H1 (cell line): ENCODE results near the gene DCDC1. TPM values are rescaled to one million over a fixed set of nuclear protein-coding genes. Genes with fewer than 3 reads are reported as not detected.

ENCODE experiments used
- CTCF ChIA-PET: fragments of 300-600 bp; sonication (Branson Sonifier 250); formaldehyde crosslinking; loops from one replicate; lab custom pipeline; 2021; ENCODE audit not compliant: partially characterized antibody; lab: Charles Lee
- POLR2A ChIA-PET: fragments of 300-600 bp; sonication (Branson Sonifier 250); formaldehyde crosslinking; loops from one replicate; lab custom pipeline; 2021; ENCODE audit warnings: inconsistent platforms; ENCODE audit not compliant: partially characterized antibody; lab: Charles Lee
- DNase-seq, 2 experiments: peaks; one replicate each; pipeline versions ENCODE4 v3.0.0 to v3.0.0-alpha.2; 2010 to 2022; ENCODE audit warnings: low spot score in 2 of 2, low read depth in 1 of 2, mixed read lengths in 1 of 2
- FAIRE-seq: peaks from 2 replicates; lab custom pipeline; 2011; peaks lifted over from hg19 to GRCh38; lab: Jason Lieb, UNC
- H2AFZ ChIP-seq: 2 replicates; pipeline ENCODE4 v1.8.1; 2012; ENCODE audit warnings: low read length, inconsistent platforms
- H2AK5ac ChIP-seq: 2 replicates; pipeline ENCODE4 v1.6.1; 2013; ENCODE audit warnings: low read depth, low read length
- H2BK120ac ChIP-seq: replicated peaks from 2 replicates; pipeline ENCODE3; 2013; ENCODE audit warnings: low read depth, low read length, inconsistent platforms
- H2BK12ac ChIP-seq: 2 replicates; pipeline ENCODE4 v1.6.1; 2013; ENCODE audit warnings: low read depth, low read length
- H2BK15ac ChIP-seq: 2 replicates; pipeline ENCODE4 v1.6.1; 2013; ENCODE audit warnings: low read length
- H2BK20ac ChIP-seq: 2 replicates; pipeline ENCODE4 v1.6.1; 2013; ENCODE audit warnings: low read length
- H2BK5ac ChIP-seq: 2 replicates; pipeline ENCODE4 v1.6.1; 2013; ENCODE audit warnings: low read depth, low read length
- H3K14ac ChIP-seq: 2 replicates; pipeline ENCODE4 v1.6.1; 2013; ENCODE audit warnings: inconsistent platforms; ENCODE audit not compliant: insufficient read length
- H3K18ac ChIP-seq: 2 replicates; pipeline ENCODE4 v1.6.1; 2013; ENCODE audit warnings: low read length; ENCODE audit errors: extremely low read depth
- H3K23ac ChIP-seq: 2 replicates; pipeline ENCODE4 v1.6.1; 2013; ENCODE audit warnings: inconsistent platforms; ENCODE audit not compliant: insufficient read length
- H3K23me2 ChIP-seq: 2 replicates; pipeline ENCODE4 v1.6.1; 2013; ENCODE audit warnings: low read depth, low read length
- H3K27ac ChIP-seq: 2 replicates; pipeline ENCODE4 v1.6.1; 2011; ENCODE audit warnings: low read depth, low read length, inconsistent platforms
- H3K27me3 ChIP-seq, 4 experiments: replicated peaks in 1 of 4; 1 replicate in 1 of 4; 2 replicates in 3 of 4; pipeline versions ENCODE4 v1.6.1 to v1.8.1; 2011 to 2013; ENCODE audit warnings: low read length in 3 of 4, mild to moderate bottlenecking in 3 of 4, inconsistent platforms in 2 of 4, mixed read lengths in 2 of 4, moderate library complexity in 1 of 4; ENCODE audit not compliant: control insufficient read depth in 3 of 4, insufficient read depth in 3 of 4; ENCODE audit errors: extremely low read depth in 1 of 4
- H3K36me3 ChIP-seq, 4 experiments: 2 replicates each; pipeline versions ENCODE4 v1.6.1 to v1.8.1; 2011 to 2013; ENCODE audit warnings: mild to moderate bottlenecking in 4 of 4, low read length in 3 of 4, moderate library complexity in 2 of 4, control low read depth in 1 of 4, inconsistent platforms in 1 of 4; ENCODE audit not compliant: insufficient read depth in 4 of 4, control insufficient read depth in 2 of 4
- H3K4ac ChIP-seq: replicated peaks from 2 replicates; pipeline ENCODE3; 2013; ENCODE audit warnings: low read length, low read depth, mixed read lengths, inconsistent platforms; ENCODE audit not compliant: insufficient read length
- H3K4me1 ChIP-seq, 4 experiments: replicated peaks in 1 of 4; 1 replicate in 1 of 4; 2 replicates in 3 of 4; pipeline versions ENCODE4 v1.6.1 to v1.8.1; 2011 to 2013; ENCODE audit warnings: low read length in 3 of 4, inconsistent platforms in 2 of 4, mixed read lengths in 1 of 4; ENCODE audit not compliant: insufficient read depth in 4 of 4, control insufficient read depth in 3 of 4
- H3K4me2 ChIP-seq, 2 experiments: 2 replicates each; pipeline versions ENCODE4 v1.6.1 to v1.8.1; 2011 to 2013; ENCODE audit warnings: low read depth in 2 of 2, low read length in 2 of 2, control low read depth in 1 of 2, inconsistent platforms in 1 of 2, mild to moderate bottlenecking in 1 of 2; ENCODE audit not compliant: insufficient read depth in 1 of 2
- H3K4me3 ChIP-seq, 4 experiments: fragments of 200-600, 300-600 bp in 1 of 4; sonication (generic), shearing (Covaris generic), sonication (Bioruptor Twin) in 1 of 4; 2 replicates each; pipeline versions ENCODE4 v1.5.1 to v1.8.1; 2011 to 2016; ENCODE audit warnings: low read length in 4 of 4, low read depth in 3 of 4, control low read depth in 2 of 4, inconsistent platforms in 2 of 4, mild to moderate bottlenecking in 2 of 4, mixed read lengths in 1 of 4, moderate library complexity in 1 of 4; ENCODE audit not compliant: insufficient read depth in 2 of 4; ENCODE audit errors: extremely low read depth in 1 of 4
- H3K56ac ChIP-seq: replicated peaks from 2 replicates; pipeline ENCODE3; 2013; ENCODE audit warnings: low read depth, mild to moderate bottlenecking, mixed read lengths, low read length, inconsistent platforms; ENCODE audit not compliant: insufficient read length
- H3K79me1 ChIP-seq: 2 replicates; pipeline ENCODE4 v1.6.1; 2013; ENCODE audit warnings: low read depth, low read length, control low read depth
- H3K79me2 ChIP-seq, 2 experiments: 2 replicates each; pipeline versions ENCODE4 v1.6.1 to v1.8.1; 2012 to 2013; ENCODE audit warnings: low read length in 2 of 2, mild to moderate bottlenecking in 2 of 2, inconsistent platforms in 1 of 2; ENCODE audit not compliant: insufficient read depth in 2 of 2, control insufficient read depth in 1 of 2
- H3K9ac ChIP-seq, 4 experiments: replicated peaks in 1 of 4; 1 replicate in 1 of 4; 2 replicates in 3 of 4; pipeline versions ENCODE4 v1.6.1 to v1.8.1; 2011 to 2013; ENCODE audit warnings: low read depth in 3 of 4, low read length in 3 of 4, control low read depth in 2 of 4, mild to moderate bottlenecking in 2 of 4, moderate library complexity in 2 of 4, inconsistent platforms in 1 of 4; ENCODE audit errors: extremely low read depth in 1 of 4
- H3K9me3 ChIP-seq, 2 experiments: 2 replicates each; pipeline versions ENCODE4 v1.6.1 to v1.8.1; 2012 to 2013; ENCODE audit warnings: mild to moderate bottlenecking in 2 of 2, moderate library complexity in 2 of 2, control low read depth in 1 of 2, inconsistent platforms in 1 of 2, low read depth in 1 of 2, low read length in 1 of 2, mixed read lengths in 1 of 2; ENCODE audit not compliant: insufficient read depth in 2 of 2
- H4K20me1 ChIP-seq, 2 experiments: replicated peaks in 1 of 2; 2 replicates each; pipeline versions ENCODE3 to v1.8.1; 2011 to 2013; ENCODE audit warnings: inconsistent platforms in 2 of 2, low read length in 2 of 2, mild to moderate bottlenecking in 1 of 2; ENCODE audit not compliant: insufficient read depth in 2 of 2, control insufficient read depth in 1 of 2
- H4K5ac ChIP-seq: 2 replicates; pipeline ENCODE4 v1.6.1; 2013; ENCODE audit warnings: low read length, low read depth, mixed read lengths, inconsistent platforms; ENCODE audit not compliant: insufficient read length
- H4K8ac ChIP-seq: 2 replicates; pipeline ENCODE4 v1.8.0; 2013; ENCODE audit warnings: mild to moderate bottlenecking, moderate library complexity, low read length, inconsistent platforms; ENCODE audit not compliant: insufficient read depth; ENCODE audit errors: extremely low read depth
- H4K91ac ChIP-seq: replicated peaks from 2 replicates; pipeline ENCODE3; 2013; ENCODE audit warnings: low read length, mixed read lengths, inconsistent platforms; ENCODE audit not compliant: insufficient read length
- ASH2L ChIP-seq: fragments of 200-600, 300-600 bp; sonication (generic); IDR thresholded peaks from one replicate; pipeline ENCODE4 v1.7.1; 2017; ENCODE audit warnings: low read length
- CEBPB ChIP-seq: IDR thresholded peaks from 2 replicates; pipeline ENCODE4 v1.6.1; 2012; ENCODE audit warnings: low read depth, low read length
- GABPA ChIP-seq: IDR thresholded peaks from 2 replicates; pipeline ENCODE4 v1.6.1; 2011; ENCODE audit warnings: mild to moderate bottlenecking, low read length, moderate library complexity, borderline replicate concordance; ENCODE audit not compliant: insufficient read depth
- POLR2AphosphoS5 ChIP-seq: IDR thresholded peaks from 2 replicates; pipeline ENCODE4 v1.6.1; 2011; ENCODE audit warnings: low read depth, low read length
- RAD21 ChIP-seq, 2 experiments: IDR thresholded peaks in 1 of 2; conservative IDR thresholded peaks in 1 of 2; 2 replicates each; pipeline ENCODE4 v1.6.1; 2011; ENCODE audit warnings: low read depth in 2 of 2, low read length in 2 of 2, improper control_type of control experiment in 1 of 2, inconsistent platforms in 1 of 2, mild to moderate bottlenecking in 1 of 2, moderate library complexity in 1 of 2
- RFX5 ChIP-seq: IDR thresholded peaks from 2 replicates; pipeline ENCODE4 v1.6.1; 2011; ENCODE audit warnings: low read depth, low read length, improper control_type of control experiment, borderline replicate concordance
- RNF2 ChIP-seq: fragments of 200-900, 300-1000 bp; sonication (generic); IDR thresholded peaks from 2 replicates; pipeline ENCODE4 v1.7.1; 2016; ENCODE audit warnings: borderline replicate concordance, low read depth, mild to moderate bottlenecking, antibody characterized with exemption, low read length; ENCODE audit not compliant: poor library complexity, severe bottlenecking; ENCODE audit errors: missing control alignments
- SP2 ChIP-seq: IDR thresholded peaks from 2 replicates; pipeline ENCODE4 v1.6.1; 2012; ENCODE audit warnings: mild to moderate bottlenecking, low read length, inconsistent platforms
- SUZ12 ChIP-seq: fragments of 200-600 bp; sonication (generic); IDR thresholded peaks from 2 replicates; pipeline ENCODE4 v1.6.1; 2012; ENCODE audit warnings: mild to moderate bottlenecking, inconsistent platforms, low read length, moderate library complexity, mixed read lengths
- TAF7 ChIP-seq: optimal IDR thresholded peaks from 2 replicates; pipeline ENCODE3; 2011; ENCODE audit warnings: low read depth, mild to moderate bottlenecking, inconsistent platforms, low read length, moderate library complexity, borderline replicate concordance
- TBP ChIP-seq: IDR thresholded peaks from 2 replicates; pipeline ENCODE4 v1.6.1; 2011; ENCODE audit warnings: low read depth, low read length, improper control_type of control experiment
- TCF12 ChIP-seq: IDR thresholded peaks from 2 replicates; pipeline ENCODE4 v1.6.1; 2011; ENCODE audit warnings: low read depth, mild to moderate bottlenecking, low read length
- TEAD4 ChIP-seq: IDR thresholded peaks from 2 replicates; pipeline ENCODE4 v1.6.1; 2012; ENCODE audit warnings: low read depth, low read length, inconsistent platforms, mixed read lengths
- USF2 ChIP-seq: IDR thresholded peaks from 2 replicates; pipeline ENCODE4 v1.6.1; 2011; ENCODE audit warnings: low read length, improper control_type of control experiment
- WGBS, 2 experiments: shearing (Covaris generic) in 1 of 2; methylation state at CpG; one replicate each; pipeline versions ENCODE4 v1.1.6 to v1.1.7; 2013 to 2015; ENCODE audit warnings: low lambda C conversion rate in 2 of 2, mixed read lengths in 2 of 2, inconsistent platforms in 1 of 2, low coverage in 1 of 2, missing lambda C conversion rate in 1 of 2; ENCODE audit not compliant: insufficient replicate concordance in 2 of 2, insufficient coverage in 1 of 2, insufficient read length in 1 of 2; ENCODE audit errors: extremely low coverage in 1 of 2, missing lambda C conversion rate in 1 of 2; 5-methylcytosine and 5-hydroxymethylcytosine counted together
- polyA plus RNA-seq, 7 experiments: library from polyadenylated mRNA; depleted of rRNA in 3 of 7; stranded (reverse) in 5 of 7; unstranded in 2 of 7; fragments of >200 nt in 5 of 7; fragments of 200-250 nt in 2 of 7; gene quantifications; 1 replicate in 5 of 7; 2 replicates in 1 of 7; 4 replicates in 1 of 7; pipeline versions ENCODE4 v1.2.1 to v1.2.3, GENCODE V29; 2011 to 2013; ENCODE audit warnings: missing spikeins in 2 of 7, mixed read lengths in 2 of 7
- total RNA-seq: library from RNA; stranded (reverse); fragmentation: NEBNext Ultra II Directional; extraction: Animal tissue kit (Norgen Biotek cat#: 25700); gene quantifications from 2 replicates; pipeline ENCODE4 v1.2.1, GENCODE V29; 2021

The DCDC1 gene
- total and polyA plus RNA-seq, 2 of the 8 experiments (the other 6 are each of a cell fraction or from before 2014, with no cell fraction given) = 0.15 to 0.56 TPM

- 97% methylated on average over 5 of the region's 6 CpGs; no CpG with 5 or more reads in 1 of the 2 experiments for WGBS, 2 experiments
- no peak overlapping the region for H3K23ac ChIP-seq
- TF ChIP-seq TBP = no peak
- no peak for TF ChIP-seq RAD21 (IDR thresholded peaks at IDR 0.05 in 1 of 2, conservative IDR thresholded peaks at IDR 0.05 in 1 of 2; ENCODE audit: low read depth in 2 of 2, low read length in 2 of 2)
- TF ChIP-seq SP2 = no peak
- TF ChIP-seq GABPA = no peak
- no peak for TF ChIP-seq RNF2
- no peak for TF ChIP-seq SUZ12
- TF ChIP-seq CEBPB = no peak
- TF ChIP-seq TCF12 = no peak
- no peak for TF ChIP-seq ASH2L
- no peak for TF ChIP-seq TAF7
- TF ChIP-seq TEAD4 = no peak
- no peak for TF ChIP-seq RFX5
- TF ChIP-seq USF2 = no peak
- no peak for TF ChIP-seq POLR2AphosphoS5
These were observed 40.8 kb downstream of the DCDC1 start for GRCh38 chr11:31328697-31329096.

More at GRCh38 chr11:31328697-31329096, 40.8 kb downstream of the DCDC1 start:
- H2BK12ac ChIP-seq = no peak overlapping the region
- no peaks in the 10 kb centered on the region for H3K36me3 ChIP-seq
- no peak overlapping the region for H2BK5ac ChIP-seq
- no peaks in the 10 kb centered on the region for H4K20me1 ChIP-seq
- H3K56ac ChIP-seq = no peak overlapping the region
- H3K9ac ChIP-seq = no peak overlapping the region
- no peak overlapping the region for H4K5ac ChIP-seq
- no peak overlapping the region for H2BK15ac ChIP-seq
- ChIA-PET POLR2A (no interaction called here), CTCF (interaction anchor here (3.1 kb wide), 1 partner anchor 12 kb away, joined by 14 read pairs; no protein-coding TSS in a partner anchor)
- no peak overlapping the region for H3K4ac ChIP-seq
- no peak overlapping the region for H2BK120ac ChIP-seq
- H3K18ac ChIP-seq = no peak overlapping the region
- no peaks in the 10 kb centered on the region for H3K23me2 ChIP-seq
- H3K27ac ChIP-seq = no peak overlapping the region
- DNase-seq = no peak
- no peak overlapping the region for H2AFZ ChIP-seq
- no peak overlapping the region for H2AK5ac ChIP-seq
- no peak overlapping the region for H2BK20ac ChIP-seq
- no peaks in the 10 kb centered on the region for H3K79me2 ChIP-seq
- H3K27me3 ChIP-seq = no peaks in the 10 kb centered on the region
- H3K9me3 ChIP-seq = no peaks in the 10 kb centered on the region
- H3K4me2 ChIP-seq = no peak overlapping the region
- no peaks in the 10 kb centered on the region for H3K79me1 ChIP-seq
- H3K4me1 ChIP-seq = no peaks in the 10 kb centered on the region
- FAIRE-seq = no peak
- H3K14ac ChIP-seq = no peak overlapping the region
- H4K91ac ChIP-seq = no peak overlapping the region
- H4K8ac ChIP-seq = no peak overlapping the region
- no peak overlapping the region for H3K4me3 ChIP-seq
